Progenitor cell of endocrine pancreas (in vitro differentiated cells): ENCODE results near the gene CIC. TPM values are rescaled to one million over a fixed set of nuclear protein-coding genes. Genes with fewer than 3 reads are reported as not detected.
A peak's percentile ranks its signal among the peaks of the same experiment; 100 is the strongest.

Experiments used
- DNase-seq: peaks from one replicate; pipeline ENCODE4 v3.0.0; 2021; ENCODE audit warnings: low spot score; ENCODE audit not compliant: unreplicated experiment
- H3K27ac Mint-ChIP-seq: 2 replicates; pipeline ENCODE4 v1.8.0; 2021; ENCODE audit warnings: mild to moderate bottlenecking, moderate library complexity, mixed read lengths
- H3K27me3 Mint-ChIP-seq: 2 replicates; pipeline ENCODE4 v1.8.0; 2021; ENCODE audit warnings: mixed read lengths
- H3K36me3 Mint-ChIP-seq: 2 replicates; pipeline ENCODE4 v1.8.0; 2022; ENCODE audit warnings: mixed read lengths; ENCODE audit not compliant: insufficient read depth
- H3K4me1 Mint-ChIP-seq: 2 replicates; pipeline ENCODE4 v1.8.0; 2021; ENCODE audit warnings: low read depth, mixed read lengths
- H3K4me3 Mint-ChIP-seq: 2 replicates; pipeline ENCODE4 v1.8.0; 2021; ENCODE audit warnings: low read depth, mild to moderate bottlenecking, moderate library complexity, mixed read lengths
- H3K9me3 Mint-ChIP-seq: 2 replicates; pipeline ENCODE4 v1.8.0; 2021; ENCODE audit warnings: low read depth, mixed read lengths
- total RNA-seq: library from RNA; stranded (reverse); gene quantifications from 2 replicates; pipeline ENCODE4 v1.2.1, GENCODE V29; 2021
- TF ChIP-seq, protein P1 (sequence below): fragments of 200-600 bp; sonication (generic); IDR thresholded peaks from one replicate; pipeline ENCODE4 v1.5.0; 2021; ENCODE audit warnings: antibody characterized with exemption, mild to moderate bottlenecking; ENCODE audit not compliant: unreplicated experiment

Gene CIC
- total RNA-seq, 1 donor from 2014 or later = 86.0 TPM

- TF ChIP-seq, protein P1, sequence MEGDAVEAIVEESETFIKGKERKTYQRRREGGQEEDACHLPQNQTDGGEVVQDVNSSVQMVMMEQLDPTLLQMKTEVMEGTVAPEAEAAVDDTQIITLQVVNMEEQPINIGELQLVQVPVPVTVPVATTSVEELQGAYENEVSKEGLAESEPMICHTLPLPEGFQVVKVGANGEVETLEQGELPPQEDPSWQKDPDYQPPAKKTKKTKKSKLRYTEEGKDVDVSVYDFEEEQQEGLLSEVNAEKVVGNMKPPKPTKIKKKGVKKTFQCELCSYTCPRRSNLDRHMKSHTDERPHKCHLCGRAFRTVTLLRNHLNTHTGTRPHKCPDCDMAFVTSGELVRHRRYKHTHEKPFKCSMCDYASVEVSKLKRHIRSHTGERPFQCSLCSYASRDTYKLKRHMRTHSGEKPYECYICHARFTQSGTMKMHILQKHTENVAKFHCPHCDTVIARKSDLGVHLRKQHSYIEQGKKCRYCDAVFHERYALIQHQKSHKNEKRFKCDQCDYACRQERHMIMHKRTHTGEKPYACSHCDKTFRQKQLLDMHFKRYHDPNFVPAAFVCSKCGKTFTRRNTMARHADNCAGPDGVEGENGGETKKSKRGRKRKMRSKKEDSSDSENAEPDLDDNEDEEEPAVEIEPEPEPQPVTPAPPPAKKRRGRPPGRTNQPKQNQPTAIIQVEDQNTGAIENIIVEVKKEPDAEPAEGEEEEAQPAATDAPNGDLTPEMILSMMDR = no peak
- Mint-ChIP-seq H3K27me3 (no peaks in the 10 kb centered on the region), H3K4me3 (no peak overlapping the region), H3K4me1 (peaks cover 21% of the 10 kb centered on the region), H3K36me3 (peaks cover 12% of the 10 kb centered on the region), H3K27ac (peak overlapping the region; percentile 62), H3K9me3 (no peaks in the 10 kb centered on the region)
- no peak for DNase-seq
Observed at GRCh38 chr19:42275103-42275502, 6.1 kb downstream of the CIC start.

- no peak for DNase-seq
- Mint-ChIP-seq H3K4me1 (peaks cover 17% of the 10 kb centered on the region), H3K27me3 (no peaks in the 10 kb centered on the region), H3K4me3 (no peak overlapping the region), H3K9me3 (no peaks in the 10 kb centered on the region), H3K27ac (no peak overlapping the region), H3K36me3 (peaks cover 12% of the 10 kb centered on the region)
- TF ChIP-seq, protein P1 = no peak
Observed at GRCh38 chr19:42275517-42275916, 6.5 kb downstream of the CIC start.

DNA sequence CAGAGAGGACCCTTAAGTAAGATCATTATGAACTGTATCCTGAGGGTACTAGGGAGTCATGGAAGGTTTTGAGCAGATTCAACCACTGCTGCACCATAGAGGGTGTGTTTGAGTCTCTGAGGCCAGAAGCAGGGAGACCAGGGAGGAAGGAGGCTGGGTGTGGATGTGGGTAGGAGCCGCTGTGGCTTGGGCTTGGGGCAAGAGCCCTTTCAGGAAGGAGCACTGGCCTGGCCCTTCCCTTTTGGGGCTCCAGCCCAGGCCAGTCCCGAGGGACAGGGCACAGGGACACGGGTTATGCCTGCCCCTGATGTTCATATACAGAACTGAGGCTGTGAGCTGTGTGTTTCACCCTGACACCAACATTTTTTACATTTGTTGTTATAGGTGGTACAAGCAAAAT, 7.2 kb downstream of the CIC start:
- H3K4me3 Mint-ChIP-seq = no peak overlapping the region
- H3K27ac Mint-ChIP-seq = peak overlapping the region; percentile 23
- H3K9me3 Mint-ChIP-seq = no peaks in the 10 kb centered on the region
- TF ChIP-seq, protein P1 = no peak
- no peak for DNase-seq
- no peaks in the 10 kb centered on the region for H3K27me3 Mint-ChIP-seq
- peaks cover 12% of the 10 kb centered on the region for H3K36me3 Mint-ChIP-seq
- H3K4me1 Mint-ChIP-seq = peaks cover 14% of the 10 kb centered on the region

DNA sequence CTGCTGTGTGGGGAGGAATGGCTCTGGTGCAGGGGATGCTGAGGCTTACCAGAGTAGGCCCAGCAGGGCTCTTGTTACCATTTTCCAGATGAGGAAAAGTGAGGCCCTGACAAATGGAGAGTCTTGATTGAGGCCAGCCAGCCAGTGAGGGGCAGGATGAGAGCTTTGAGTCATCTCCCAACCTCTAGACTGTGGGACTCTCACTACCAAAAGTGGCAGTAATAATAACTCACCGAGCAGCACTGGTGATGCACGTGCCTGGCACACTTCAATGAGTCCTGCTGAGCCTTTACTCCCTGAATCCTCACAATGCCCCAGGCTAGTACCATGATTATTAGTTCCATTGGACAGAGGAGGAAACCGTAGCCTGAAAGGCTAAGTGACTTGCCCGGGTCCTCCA, 7.8 kb downstream of the CIC start:
- no peak overlapping the region for H3K4me3 Mint-ChIP-seq
- DNase-seq = no peak
- peaks cover 9% of the 10 kb centered on the region for H3K36me3 Mint-ChIP-seq
- TF ChIP-seq, protein P1 = no peak
- H3K27me3 Mint-ChIP-seq = no peaks in the 10 kb centered on the region
- H3K9me3 Mint-ChIP-seq = no peaks in the 10 kb centered on the region
- no peak overlapping the region for H3K27ac Mint-ChIP-seq
- H3K4me1 Mint-ChIP-seq = peaks cover 17% of the 10 kb centered on the region

- H3K4me1 Mint-ChIP-seq = peaks cover 25% of the 10 kb centered on the region
- H3K36me3 Mint-ChIP-seq = peaks cover 9% of the 10 kb centered on the region
- no peak for DNase-seq
- H3K9me3 Mint-ChIP-seq = no peaks in the 10 kb centered on the region
- TF ChIP-seq, protein P1 = no peak
- no peak overlapping the region for H3K27ac Mint-ChIP-seq
- no peaks in the 10 kb centered on the region for H3K27me3 Mint-ChIP-seq
- no peak overlapping the region for H3K4me3 Mint-ChIP-seq
Observed at GRCh38 chr19:42277821-42278451, 8.9 kb downstream of the CIC start.
